Retinal pigment epithelial cell (primary cell): ENCODE measurements around the gene CPM.

ENCODE experiments used
- DNase-seq: peaks from one replicate; pipeline ENCODE4 v3.0.0-alpha.2; 2010; ENCODE audit warnings: low read depth
- H3K4me3 ChIP-seq: 2 replicates; pipeline ENCODE4 v1.5.1; 2011; ENCODE audit warnings: mild to moderate bottlenecking, low read length, control low read depth, moderate library complexity
- TF ChIP-seq, protein P1 (sequence below): conservative IDR thresholded peaks from 2 replicates; pipeline ENCODE4 v1.5.1; 2011; ENCODE audit warnings: low read depth, low read length, control low read depth, inconsistent platforms

Gene CPM

DNA sequence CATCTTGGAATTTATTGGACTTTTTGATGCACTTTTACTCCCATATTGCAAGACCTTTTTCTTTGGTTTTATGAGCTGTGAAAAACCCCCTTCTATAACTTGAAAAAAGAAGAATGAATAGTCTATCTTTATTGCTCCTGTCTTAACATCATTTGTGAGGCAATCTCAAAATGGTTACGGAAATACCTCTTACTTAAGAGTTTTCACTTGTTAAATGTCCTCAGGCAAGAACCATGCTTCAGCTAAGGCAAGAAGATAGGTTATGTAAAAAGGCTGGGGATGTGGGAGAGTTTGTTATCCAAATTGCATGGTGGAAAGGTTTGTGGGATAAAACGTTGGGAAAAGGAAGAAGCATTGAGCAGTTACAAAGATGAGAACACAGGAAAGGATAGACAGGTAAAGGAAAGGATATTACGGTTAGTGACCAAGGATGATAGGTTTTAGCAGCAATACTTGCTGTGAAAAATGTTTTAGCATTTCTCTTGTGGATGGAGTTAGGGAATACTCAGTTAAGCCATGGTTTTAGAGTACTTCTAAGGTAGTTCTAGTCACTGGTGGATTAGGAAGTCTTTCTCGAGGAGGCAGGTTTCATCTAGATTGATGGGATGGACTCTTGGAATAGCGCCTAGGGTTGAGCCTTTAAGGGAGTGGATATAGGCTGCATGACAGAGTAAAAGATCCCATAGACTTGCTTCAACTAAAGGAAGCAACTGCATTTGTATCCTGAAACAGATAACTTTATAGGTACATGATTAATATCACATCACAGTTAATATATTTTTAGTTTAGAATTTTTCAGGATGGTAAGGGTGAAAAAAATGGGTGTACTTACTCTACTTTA is 94.7 kb downstream of the CPM start:
- no peak for DNase-seq
- TF ChIP-seq, protein P1, sequence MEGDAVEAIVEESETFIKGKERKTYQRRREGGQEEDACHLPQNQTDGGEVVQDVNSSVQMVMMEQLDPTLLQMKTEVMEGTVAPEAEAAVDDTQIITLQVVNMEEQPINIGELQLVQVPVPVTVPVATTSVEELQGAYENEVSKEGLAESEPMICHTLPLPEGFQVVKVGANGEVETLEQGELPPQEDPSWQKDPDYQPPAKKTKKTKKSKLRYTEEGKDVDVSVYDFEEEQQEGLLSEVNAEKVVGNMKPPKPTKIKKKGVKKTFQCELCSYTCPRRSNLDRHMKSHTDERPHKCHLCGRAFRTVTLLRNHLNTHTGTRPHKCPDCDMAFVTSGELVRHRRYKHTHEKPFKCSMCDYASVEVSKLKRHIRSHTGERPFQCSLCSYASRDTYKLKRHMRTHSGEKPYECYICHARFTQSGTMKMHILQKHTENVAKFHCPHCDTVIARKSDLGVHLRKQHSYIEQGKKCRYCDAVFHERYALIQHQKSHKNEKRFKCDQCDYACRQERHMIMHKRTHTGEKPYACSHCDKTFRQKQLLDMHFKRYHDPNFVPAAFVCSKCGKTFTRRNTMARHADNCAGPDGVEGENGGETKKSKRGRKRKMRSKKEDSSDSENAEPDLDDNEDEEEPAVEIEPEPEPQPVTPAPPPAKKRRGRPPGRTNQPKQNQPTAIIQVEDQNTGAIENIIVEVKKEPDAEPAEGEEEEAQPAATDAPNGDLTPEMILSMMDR = no peak
- H3K4me3 ChIP-seq = no peak overlapping the region

DNA sequence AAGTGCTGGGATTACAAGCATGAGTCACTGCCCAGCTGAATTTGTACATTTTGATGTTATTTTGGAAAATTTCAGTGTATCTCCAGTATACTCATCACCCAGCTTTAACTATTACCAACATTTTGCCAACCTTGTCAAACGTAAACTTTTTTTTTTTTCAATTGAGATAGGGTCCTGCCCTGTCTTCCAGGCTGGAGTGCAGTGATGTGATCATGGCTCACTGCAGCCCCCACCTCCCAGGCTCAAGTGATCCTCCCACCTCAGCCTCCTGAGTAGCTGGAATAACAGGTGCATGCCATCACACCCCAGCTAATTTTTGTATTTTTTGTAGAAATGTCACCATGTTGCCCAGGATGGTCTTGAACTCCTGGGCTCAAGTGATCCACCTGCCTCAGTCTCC is 95.8 kb downstream of the CPM start:
- no peak for DNase-seq
- no peak overlapping the region for H3K4me3 ChIP-seq
- TF ChIP-seq, protein P1 = no peak

DNA sequence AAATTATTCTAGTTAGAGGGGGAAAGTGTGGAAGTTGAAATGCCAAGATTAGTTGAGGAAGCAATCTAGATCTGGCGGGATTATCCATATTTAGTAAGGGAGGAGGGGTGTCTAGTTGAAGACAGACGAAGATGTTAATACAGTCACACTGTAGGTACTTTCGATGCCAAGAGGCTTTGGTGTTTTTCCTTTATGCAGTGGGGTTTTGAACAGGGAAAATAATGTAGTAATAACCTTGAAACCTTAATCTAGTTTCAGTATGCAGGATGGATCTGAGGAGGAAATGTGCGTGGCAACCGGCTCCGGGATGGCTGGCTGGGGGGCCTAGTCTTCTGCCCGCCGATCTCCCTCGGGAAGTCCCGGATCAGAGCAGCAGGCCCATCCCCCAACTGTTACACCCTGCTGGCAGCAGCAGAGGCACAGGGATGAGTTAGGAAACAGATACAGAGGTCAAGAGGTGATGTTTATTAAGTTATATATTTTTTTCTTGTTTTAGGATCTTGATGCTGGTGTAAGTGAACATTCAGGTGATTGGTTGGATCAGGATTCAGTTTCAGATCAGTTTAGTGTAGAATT is 97.5 kb downstream of the CPM start:
- no peak for DNase-seq
- TF ChIP-seq, protein P1 = no peak
- no peak overlapping the region for H3K4me3 ChIP-seq

DNA sequence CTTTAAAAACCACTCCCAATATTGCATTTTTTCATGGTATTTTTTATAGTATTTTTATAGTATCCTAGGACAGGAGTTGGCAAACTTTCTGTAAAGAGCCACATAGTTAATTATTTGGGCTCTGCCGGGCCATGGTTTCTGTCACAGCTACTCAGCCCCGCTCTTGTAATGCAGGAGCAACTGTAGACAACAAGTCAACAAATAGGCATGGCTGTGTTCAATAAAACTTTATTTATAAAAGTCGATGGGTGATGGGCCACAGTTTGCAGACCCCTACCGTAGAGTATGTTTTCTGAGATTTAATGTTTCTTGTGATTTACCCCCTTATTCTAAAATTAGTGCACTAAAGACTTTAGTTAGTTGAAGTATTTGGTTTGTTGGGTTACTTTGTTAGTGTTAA is 99.5 kb downstream of the CPM start:
- no peak overlapping the region for H3K4me3 ChIP-seq
- TF ChIP-seq, protein P1 = no peak
- DNase-seq = no peak

DNA sequence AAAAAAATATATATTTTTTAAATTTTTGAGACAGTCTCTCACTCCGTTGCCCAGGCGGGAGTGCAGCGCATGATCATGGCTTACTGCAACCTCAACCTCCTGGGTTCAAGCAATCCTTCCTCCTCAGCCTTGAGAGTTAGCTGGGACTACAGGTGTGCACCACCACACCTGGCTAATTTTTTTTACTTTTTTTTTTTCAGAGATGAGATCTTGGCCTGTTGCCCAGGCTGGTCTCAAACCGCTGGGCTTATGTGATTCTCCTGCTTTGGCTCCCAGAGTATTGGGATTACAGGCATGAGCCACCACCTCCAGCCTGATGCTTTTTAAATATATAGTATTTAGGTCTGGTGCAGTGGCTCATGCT is 100.5 kb downstream of the CPM start:
- H3K4me3 ChIP-seq = no peak overlapping the region
- TF ChIP-seq, protein P1 = no peak
- DNase-seq = no peak

DNA sequence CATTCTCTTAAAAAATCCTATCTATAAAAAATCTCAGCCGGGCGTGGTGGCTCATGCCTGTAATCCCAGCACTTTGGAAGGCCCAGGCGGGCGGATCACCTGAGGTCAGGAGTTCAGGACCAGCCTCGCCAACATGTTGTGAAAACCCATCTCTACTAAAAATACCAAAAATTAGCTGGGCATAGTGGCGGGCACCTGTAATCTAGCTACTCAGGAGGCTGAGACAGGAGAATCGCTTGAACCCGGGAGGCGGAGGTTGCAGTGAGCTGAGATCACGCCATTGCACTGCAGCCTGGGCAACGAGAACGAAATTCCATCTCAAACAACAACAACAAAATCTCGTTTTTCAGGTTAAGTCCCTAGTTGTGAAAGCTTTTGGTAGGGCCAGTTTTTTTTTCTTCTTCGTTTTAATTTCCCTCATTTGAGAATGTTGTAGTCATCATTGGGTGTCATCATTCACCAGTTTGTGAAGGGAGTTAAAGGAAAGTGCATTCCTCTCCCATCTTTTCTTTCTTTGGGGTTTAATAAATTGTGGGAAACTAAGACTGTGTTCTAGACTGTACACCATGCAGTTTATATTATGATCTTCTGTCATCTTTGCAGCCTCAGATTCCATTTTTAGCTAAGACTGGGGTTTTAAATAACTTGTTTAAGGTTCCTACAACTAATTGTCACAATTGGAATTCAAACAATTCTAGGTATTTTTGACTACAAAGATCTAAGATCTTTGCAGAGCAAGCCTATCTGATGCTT is 101.0 kb downstream of the CPM start:
- TF ChIP-seq, protein P1 = no peak
- no peak overlapping the region for H3K4me3 ChIP-seq
- DNase-seq = no peak
